T-cell (primary cell): Measurements from ENCODE around the gene ZNF732. TPM values are rescaled to one million over a fixed set of nuclear protein-coding genes. Genes with fewer than 3 reads are reported as not detected.
"Not testable (repeated sequence)": the region's sequence is repeated elsewhere in the genome, so short reads cannot be mapped to it uniquely, and the experiment has no call there.

Experiments
- ATAC-seq, 4 experiments: fragments of 200-7000 bp in 3 of 4; fragments of 150-1000 bp in 1 of 4; cut with Tn5 transposase; replicated peaks in 1 of 4; 1 replicate in 3 of 4; 2 replicates in 1 of 4; pipeline ENCODE4 v1.10.0; 2021; ENCODE audit warnings: moderate library complexity in 3 of 4, mild to moderate bottlenecking in 2 of 4, moderate number of reproducible peaks in 1 of 4
- CTCF ChIA-PET, 2 donors: fragments of 300-600 bp; sonication (Branson Sonifier 250); formaldehyde crosslinking; loops; one replicate each; lab custom pipeline; 2022; ENCODE audit warnings: antibody characterized with exemption in 2 of 2; lab: Charles Lee
- POLR2A ChIA-PET, 2 donors: fragments of 300-600 bp; sonication (Branson Sonifier 250); formaldehyde crosslinking; loops; one replicate each; lab custom pipeline; 2022; ENCODE audit warnings: antibody characterized with exemption in 2 of 2; lab: Charles Lee
- DNase-seq, 35 experiments: peaks; one replicate each; pipeline versions ENCODE4 v3.0.0 to v3.0.0-alpha.2; 2013 to 2023
- H3K27ac ChIP-seq: one replicate; pipeline ENCODE4 v1.5.1; 2013; ENCODE audit warnings: low read length
- H3K27me3 ChIP-seq, 2 experiments: replicated peaks in 1 of 2; 1 replicate in 1 of 2; 2 replicates in 1 of 2; pipeline versions ENCODE4 v1.6.1 to v1.7.0; 2013; ENCODE audit warnings: low read length in 1 of 2, mixed read lengths in 1 of 2; ENCODE audit not compliant: control insufficient read depth in 2 of 2, insufficient read depth in 2 of 2; ENCODE audit errors: extremely low read depth in 1 of 2
- H3K36me3 ChIP-seq, 2 donors: 1 replicate in 1 of 2; 2 replicates in 1 of 2; pipeline versions ENCODE4 v1.6.1 to v1.7.0; 2013; ENCODE audit warnings: low read length in 1 of 2; ENCODE audit not compliant: control insufficient read depth in 2 of 2, insufficient read depth in 1 of 2; ENCODE audit errors: extremely low read depth in 1 of 2
- H3K4me1 ChIP-seq, 2 experiments: 1 replicate in 1 of 2; 2 replicates in 1 of 2; pipeline versions ENCODE4 v1.6.1 to v1.7.0; 2013; ENCODE audit warnings: low read length in 2 of 2, mixed read lengths in 1 of 2; ENCODE audit not compliant: insufficient read depth in 2 of 2, control insufficient read depth in 1 of 2; ENCODE audit errors: extremely low read depth in 1 of 2
- H3K4me3 ChIP-seq, 2 donors: 1 replicate in 1 of 2; 2 replicates in 1 of 2; pipeline versions ENCODE4 v1.5.1 to v1.7.0; 2013; ENCODE audit warnings: mild to moderate bottlenecking in 2 of 2, low read length in 1 of 2, moderate library complexity in 1 of 2; ENCODE audit not compliant: control insufficient read depth in 1 of 2; ENCODE audit errors: extremely low read depth in 1 of 2
- H3K9me3 ChIP-seq: 2 replicates; pipeline ENCODE4 v1.7.0; 2013
- H3K27ac Mint-ChIP-seq, 2 donors: one replicate each; pipeline ENCODE4 v1.8.0; 2020 to 2021; ENCODE audit warnings: mild to moderate bottlenecking in 2 of 2, mixed read lengths in 2 of 2
- H3K27me3 Mint-ChIP-seq, 2 donors: one replicate each; pipeline ENCODE4 v1.8.0; 2021 to 2022; ENCODE audit warnings: mixed read lengths in 2 of 2
- H3K36me3 Mint-ChIP-seq: one replicate; pipeline ENCODE4 v1.8.0; 2021; ENCODE audit warnings: mixed read lengths
- H3K4me1 Mint-ChIP-seq, 3 donors: one replicate each; pipeline ENCODE4 v1.8.0; 2020 to 2022; ENCODE audit warnings: mixed read lengths in 3 of 3, mild to moderate bottlenecking in 1 of 3
- H3K4me3 Mint-ChIP-seq, 3 donors: one replicate each; pipeline ENCODE4 v1.8.0; 2020 to 2022; ENCODE audit warnings: mild to moderate bottlenecking in 3 of 3, mixed read lengths in 3 of 3, moderate library complexity in 3 of 3
- H3K9me3 Mint-ChIP-seq, 3 donors: one replicate each; pipeline ENCODE4 v1.8.0; 2020 to 2022; ENCODE audit warnings: mixed read lengths in 3 of 3
- WGBS: methylation state at CpG from one replicate; pipeline ENCODE4 v1.1.5; 2013; ENCODE audit warnings: missing lambda C conversion rate; ENCODE audit not compliant: insufficient coverage; 5-methylcytosine and 5-hydroxymethylcytosine counted together
- total RNA-seq, 35 experiments: library from RNA in 6 of 35; stranded (reverse) in 6 of 35; fragments of 120-200 nt in 1 of 35; gene quantifications; one replicate each; pipeline versions ENCODE4 v1.2.1 to v1.2.4 and lab custom pipeline; 2013 to 2026

The ZNF732 gene
- total RNA-seq, 5 donors from 2014 or later (not counting 1 experiment from before 2014, with no cell fraction given) = not detected

DNA sequence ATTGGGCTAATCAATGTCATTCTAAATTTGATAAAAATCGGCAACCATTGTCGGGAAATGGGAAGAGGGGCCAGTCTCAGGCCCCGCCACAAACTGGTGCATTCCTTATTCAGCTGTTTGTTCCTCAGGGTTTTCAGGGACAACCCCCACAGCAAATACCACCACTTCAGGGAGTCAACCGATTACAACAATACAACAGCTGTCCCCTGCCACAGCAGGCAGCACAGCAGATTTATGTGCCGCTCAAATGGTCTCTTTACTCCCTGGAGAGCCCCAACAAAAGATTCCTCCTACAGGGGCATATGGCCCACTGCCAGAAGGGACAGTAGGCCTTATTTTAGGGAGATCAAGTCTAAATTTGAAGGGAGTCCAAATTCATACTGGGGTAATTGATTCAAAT lies 61.8 kb downstream of the ZNF732 start:
- ChIA-PET POLR2A (interaction anchor here in 1 of 2 donors (0.5 kb wide), 1 partner anchor 31 kb away, joined by 4 read pairs; no protein-coding TSS in a partner anchor), CTCF (interaction anchor here in 1 of 2 donors (0.6 kb wide), 1 partner anchor 105 kb away, joined by 5 read pairs; no protein-coding TSS in a partner anchor)
- Mint-ChIP-seq H3K27ac (no peak overlapping the region), H3K9me3 (peaks cover 0 to 15% (median 13%) of the 10 kb centered on the region in 3 donors), H3K36me3 (peaks cover 4% of the 10 kb centered on the region), H3K4me1 (peaks cover 12 to 14% (median 12%) of the 10 kb centered on the region in 3 donors), H3K27me3 (no peaks in the 10 kb centered on the region), H3K4me3 (no peak overlapping the region)
- Histone ChIP-seq H3K9me3 (no peaks in the 10 kb centered on the region), H3K27ac (no peak overlapping the region), H3K36me3 (no peaks in the 10 kb centered on the region), H3K27me3 (peaks cover 0 to 3% of the 10 kb centered on the region in 2 experiments), H3K4me1 (peaks cover 2 to 6% of the 10 kb centered on the region in 2 experiments), H3K4me3 (no peak overlapping the region)
- ATAC-seq (no peak), DNase-seq (no peak)
- 88% methylated on average over 3 of the region's 5 CpGs for WGBS

DNA sequence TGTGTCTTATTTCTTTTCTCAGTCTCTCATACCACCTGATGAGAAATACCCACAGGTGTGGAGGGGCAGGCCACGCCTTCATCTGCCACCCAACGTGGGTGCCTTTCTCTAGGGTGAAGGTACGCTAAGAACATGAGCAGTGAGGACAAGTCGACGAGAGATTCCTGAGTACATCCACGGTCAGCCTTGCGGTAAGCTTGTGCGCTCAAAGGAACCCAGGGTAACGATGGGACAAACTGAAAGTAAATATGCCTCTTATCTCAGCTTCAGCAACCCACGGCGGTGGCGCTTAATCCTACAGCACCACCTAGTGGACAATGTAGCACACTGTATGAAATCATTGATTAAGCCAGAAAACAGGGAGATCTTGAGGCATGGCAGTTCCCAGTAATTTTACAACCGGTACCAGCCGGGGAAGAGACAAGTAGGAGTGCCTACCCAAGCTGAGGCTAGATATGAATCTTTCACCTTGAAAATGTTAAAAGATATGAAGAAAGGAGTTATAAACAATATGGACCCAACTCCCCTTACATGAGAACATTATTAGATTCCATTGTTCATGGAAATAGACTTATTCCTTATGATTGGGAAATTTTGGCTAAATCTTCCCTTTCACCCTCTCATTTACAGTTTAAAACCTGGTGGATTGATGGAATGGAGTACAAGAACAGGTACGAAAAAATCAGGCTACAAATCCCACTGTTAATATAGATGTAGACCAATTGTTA lies 63.0 kb downstream of the ZNF732 start:
- POLR2A ChIA-PET = no interaction called here
- peaks cover 0 to 5% (median 4%) of the 10 kb centered on the region in 3 donors for H3K9me3 Mint-ChIP-seq

DNA sequence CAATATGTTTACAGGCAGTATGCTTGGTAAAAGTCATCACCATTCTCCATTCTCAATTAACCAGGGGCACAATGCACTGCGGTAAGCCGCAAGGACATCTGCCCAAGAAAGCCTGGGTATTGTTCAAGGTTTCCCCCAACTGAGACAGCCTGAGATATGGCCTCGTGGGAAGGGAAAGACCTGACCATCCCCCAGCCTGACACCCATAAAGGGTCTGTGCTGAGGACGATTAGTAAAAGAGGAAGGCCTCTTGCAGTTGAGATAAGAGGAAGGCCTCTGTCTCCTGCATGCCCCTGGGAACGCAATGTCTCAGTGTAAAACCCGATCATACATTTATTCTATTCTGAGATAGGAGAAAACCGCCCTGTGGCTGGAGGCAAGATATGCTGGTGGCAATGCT lies 63.9 kb downstream of the ZNF732 start:
- H3K4me3 ChIP-seq, H3K36me3 ChIP-seq, H3K4me1 ChIP-seq, H3K27me3 ChIP-seq, ATAC-seq, H3K9me3 Mint-ChIP-seq, H3K9me3 ChIP-seq, POLR2A ChIA-PET, H3K27ac ChIP-seq, CTCF ChIA-PET, H3K27me3 Mint-ChIP-seq, DNase-seq, H3K36me3 Mint-ChIP-seq: not testable (repeated sequence)
- WGBS = no CpG with 5 or more reads among the region's 7 CpGs
- H3K4me3 Mint-ChIP-seq = peak overlapping the region; percentile 77 to 86 (median 78)
- peaks cover 12 to 14% (median 12%) of the 10 kb centered on the region in 3 donors for H3K4me1 Mint-ChIP-seq
- H3K27ac Mint-ChIP-seq = peak overlapping the region; percentile 88 to 91

More for the DNA sequence above, 63.0 kb downstream of the ZNF732 start:
- Mint-ChIP-seq H3K4me1 (peaks cover 12 to 14% (median 12%) of the 10 kb centered on the region in 3 donors), H3K36me3 (peaks cover 4% of the 10 kb centered on the region), H3K27me3 (no peaks in the 10 kb centered on the region), H3K27ac (peak overlapping the region; percentile 88 to 91), H3K4me3 (peak overlapping the region; percentile 77 to 86 (median 78))
- CTCF ChIA-PET = interaction anchor here in 1 of 2 donors (0.6 to 1.2 kb wide), 3 partner anchors 13 to 382 kb away, joined by 3 to 4 read pairs (median 3); partner anchors contain the start of gene ZNF718
- ATAC-seq (peak; percentile 93 to 98 (median 96)), DNase-seq (peak; percentile 45 to 88 (median 60))
- WGBS = 5% methylated on average over 10 of the region's 15 CpGs
- H3K4me3 ChIP-seq = peak overlapping the region; percentile 51 to 57
- peaks cover 2 to 6% of the 10 kb centered on the region in 2 experiments for H3K4me1 ChIP-seq
- H3K9me3 ChIP-seq = no peaks in the 10 kb centered on the region
- H3K27ac ChIP-seq = peak overlapping the region; percentile 72
- H3K36me3 ChIP-seq = no peaks in the 10 kb centered on the region
- H3K27me3 ChIP-seq = peaks cover 0 to 3% of the 10 kb centered on the region in 2 experiments

DNA sequence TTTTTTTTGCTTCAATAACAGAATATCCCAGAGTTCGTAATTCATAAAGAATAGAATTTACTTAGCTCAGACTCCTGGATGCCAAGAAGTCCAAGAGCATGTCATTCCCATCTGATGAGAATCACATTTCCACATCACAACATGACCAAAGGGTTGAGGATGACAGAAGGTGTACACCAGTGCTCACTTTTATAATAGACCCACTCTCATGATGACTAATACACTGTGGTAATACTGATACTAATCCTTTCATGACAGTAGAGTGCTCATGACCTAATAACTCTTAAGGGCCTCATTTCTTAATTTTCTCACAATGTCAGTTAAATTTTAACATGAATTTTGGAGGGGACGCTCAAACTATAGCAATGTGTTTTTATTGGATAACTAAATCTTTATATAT lies 69.2 kb downstream of the ZNF732 start:
- ATAC-seq = no peak
- ChIA-PET CTCF (no interaction called here), POLR2A (no interaction called here)
- no peak overlapping the region for H3K4me3 ChIP-seq
- Mint-ChIP-seq H3K4me3 (no peak overlapping the region), H3K9me3 (peaks cover 0 to 6% (median 3%) of the 10 kb centered on the region in 3 donors), H3K27ac (no peak overlapping the region), H3K27me3 (no peaks in the 10 kb centered on the region), H3K4me1 (peaks cover 0 to 3% (median 0%) of the 10 kb centered on the region in 3 donors), H3K36me3 (peaks cover 3% of the 10 kb centered on the region)
- H3K36me3 ChIP-seq = no peaks in the 10 kb centered on the region
- H3K27ac ChIP-seq = no peak overlapping the region
- no peaks in the 10 kb centered on the region for H3K4me1 ChIP-seq
- peaks cover 0 to 6% of the 10 kb centered on the region in 2 experiments for H3K27me3 ChIP-seq
- DNase-seq = no peak
- no peaks in the 10 kb centered on the region for H3K9me3 ChIP-seq
- WGBS = no CpG with 5 or more reads among the region's 2 CpGs

DNA sequence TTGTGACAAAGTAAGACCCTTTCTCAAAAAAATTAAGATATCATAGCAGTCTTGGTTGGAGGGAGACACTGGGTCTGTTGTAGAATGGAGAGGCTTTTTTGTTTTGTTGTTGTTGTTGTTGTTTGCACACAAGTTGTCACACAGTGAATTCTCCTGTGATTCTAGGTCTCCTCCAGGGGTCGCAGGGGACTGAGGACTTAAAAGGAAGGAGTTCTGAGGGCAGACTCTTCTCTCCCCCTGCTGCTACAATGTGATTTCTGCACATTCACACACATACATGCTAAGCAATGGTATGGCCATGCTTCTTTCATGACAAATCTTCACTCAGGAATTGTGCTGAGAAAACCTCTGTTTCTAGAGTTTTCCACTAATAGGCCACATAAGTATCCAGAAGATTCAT lies 71.1 kb downstream of the ZNF732 start:
- Histone ChIP-seq H3K27ac (no peak overlapping the region), H3K9me3 (no peaks in the 10 kb centered on the region), H3K4me3 (no peak overlapping the region), H3K27me3 (peaks cover 0 to 3% of the 10 kb centered on the region in 2 experiments), H3K36me3 (no peaks in the 10 kb centered on the region), H3K4me1 (no peaks in the 10 kb centered on the region)
- H3K36me3 Mint-ChIP-seq = peaks cover 9% of the 10 kb centered on the region
- no CpG with 5 or more reads among the region's 1 CpG for WGBS
- no peaks in the 10 kb centered on the region for H3K27me3 Mint-ChIP-seq
- peaks cover 0 to 7% (median 4%) of the 10 kb centered on the region in 3 donors for H3K4me1 Mint-ChIP-seq
- POLR2A ChIA-PET = no interaction called here
- H3K4me3 Mint-ChIP-seq = no peak overlapping the region
- no peak for DNase-seq
- H3K27ac Mint-ChIP-seq = no peak overlapping the region
- CTCF ChIA-PET = no interaction called here
- ATAC-seq = no peak
- H3K9me3 Mint-ChIP-seq = peaks cover 3 to 16% (median 13%) of the 10 kb centered on the region in 3 donors

DNA sequence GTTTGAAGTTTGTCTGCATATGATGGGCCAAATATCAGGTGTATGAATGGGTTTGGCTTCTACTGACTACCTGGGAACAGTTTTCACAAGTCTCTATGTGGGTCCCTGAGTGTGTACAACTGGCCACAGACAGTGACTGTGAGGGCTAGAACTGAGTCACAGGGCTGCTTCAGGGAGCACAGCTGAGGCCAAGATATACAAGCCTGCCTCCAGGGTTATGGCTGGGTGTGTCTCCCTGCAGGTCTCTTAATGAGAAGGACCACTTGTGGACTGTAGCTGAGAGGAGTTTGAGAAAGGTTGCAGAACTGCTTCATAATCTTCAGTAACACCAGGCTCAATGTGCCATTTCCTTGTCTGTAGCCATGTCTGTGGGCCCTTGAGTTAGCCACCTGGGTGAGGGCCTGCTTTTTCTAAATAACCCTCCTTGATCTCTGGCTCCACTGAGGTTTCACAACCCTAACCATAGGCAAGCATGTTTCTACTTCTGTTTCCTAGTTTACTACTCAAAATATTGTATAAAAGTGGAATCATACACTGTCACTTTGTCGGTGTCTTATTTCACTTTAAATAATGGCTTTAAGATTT lies 81.3 kb downstream of the ZNF732 start:
- Histone ChIP-seq H3K27me3 (no peaks in the 10 kb centered on the region), H3K9me3 (peaks cover 2% of the 10 kb centered on the region), H3K36me3 (peaks cover 0 to 4% of the 10 kb centered on the region in 2 donors), H3K4me1 (no peaks in the 10 kb centered on the region), H3K27ac (no peak overlapping the region), H3K4me3 (no peak overlapping the region)
- H3K4me3 Mint-ChIP-seq = no peak overlapping the region
- ChIA-PET CTCF (no interaction called here), POLR2A (no interaction called here)
- DNase-seq (no peak), ATAC-seq (no peak)
- H3K27me3 Mint-ChIP-seq = no peaks in the 10 kb centered on the region
- no peaks in the 10 kb centered on the region for H3K4me1 Mint-ChIP-seq
- peaks cover 23% of the 10 kb centered on the region for H3K36me3 Mint-ChIP-seq
- WGBS = no CpG with 5 or more reads among the region's 1 CpG
- no peak overlapping the region for H3K27ac Mint-ChIP-seq
- peaks cover 4 to 33% (median 30%) of the 10 kb centered on the region in 3 donors for H3K9me3 Mint-ChIP-seq
